Stimulated activated CD8-positive, alpha-beta memory T cell treated with anti-CD3 and anti-CD28 coated beads, Interleukin-12 subunit alpha, Interleukin-12 subunit beta, amount 100 ng/mL, for 4 hours (primary cell): ENCODE results near the gene ANO6.

Source experiments
- DNase-seq: peaks from one replicate; pipeline ENCODE4 v3.0.0-alpha.2; 2020; ENCODE audit warnings: low read depth

ANO6 gene

DNA sequence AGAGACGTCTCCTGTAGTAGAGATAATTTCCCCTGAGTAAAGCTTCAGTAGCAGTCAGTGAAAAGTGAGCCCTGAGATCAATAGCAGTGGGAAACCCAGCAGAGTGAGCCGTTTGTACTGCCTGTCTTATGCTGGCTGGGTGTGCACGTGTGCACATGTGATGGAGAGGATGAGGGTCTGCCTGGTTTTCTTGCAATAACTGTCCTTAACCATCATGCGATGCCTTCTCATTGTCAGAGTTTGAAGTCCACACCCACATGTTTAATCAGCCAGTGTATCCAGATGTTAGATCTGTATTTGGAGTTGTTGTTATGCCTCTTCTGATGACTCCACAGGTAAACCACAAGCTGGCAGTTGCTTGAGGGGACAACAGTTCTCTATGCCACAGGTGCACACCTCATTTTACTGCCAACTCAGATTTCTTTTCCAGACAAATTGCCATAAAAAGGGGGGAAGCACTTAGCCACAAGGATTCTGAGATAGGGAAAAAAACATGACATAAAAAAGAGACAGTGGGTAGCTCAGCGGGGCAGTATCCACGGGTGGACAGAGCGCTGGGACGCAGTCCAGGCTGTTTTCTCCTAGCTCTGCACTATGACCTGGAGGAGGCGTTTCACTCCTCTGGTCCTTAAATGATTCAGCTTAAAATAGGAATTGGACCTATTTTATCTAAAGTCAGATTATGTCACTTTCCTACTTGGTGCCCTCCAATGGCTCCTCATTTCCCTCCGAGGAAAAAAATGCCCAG is 192.3 kb downstream of the ANO6 start:
- no peak for DNase-seq

DNA sequence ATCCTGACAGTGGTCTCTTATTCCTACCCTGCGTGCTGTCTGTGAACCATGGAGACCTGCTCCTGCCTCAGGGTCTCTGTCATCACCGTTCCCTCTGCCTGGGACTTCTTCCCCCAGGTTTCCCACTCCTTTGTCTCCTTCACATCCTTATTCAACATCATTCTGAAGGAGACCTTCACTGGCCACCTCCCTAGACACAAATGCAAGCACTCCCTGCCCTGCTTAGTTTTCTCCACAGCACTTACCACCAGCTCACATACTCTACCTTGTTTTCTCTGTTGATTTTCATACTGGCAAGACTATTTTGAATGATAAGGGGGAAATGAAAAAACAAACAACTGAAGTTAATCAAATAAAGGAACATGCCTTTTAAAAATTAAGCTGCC is 192.8 kb downstream of the ANO6 start:
- no peak for DNase-seq

DNA sequence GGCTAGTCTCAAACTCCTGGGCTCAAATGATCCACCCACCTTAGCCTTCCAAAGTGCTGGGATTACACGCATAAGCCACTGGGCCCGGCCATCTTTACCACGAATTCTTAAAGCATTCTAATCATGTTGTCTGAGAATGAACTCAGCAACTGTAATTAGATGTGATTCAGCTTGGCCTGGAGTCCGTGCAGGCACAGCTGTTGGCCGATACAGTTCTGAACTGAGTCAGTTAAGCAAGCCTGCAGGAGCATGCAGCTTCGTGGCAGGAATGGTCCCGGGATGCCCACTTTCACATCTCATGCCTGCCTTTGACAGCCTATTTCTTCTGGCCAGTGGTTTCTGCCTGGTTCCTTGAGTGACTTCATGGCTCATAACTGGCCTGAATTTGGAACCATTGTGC is 194.1 kb downstream of the ANO6 start:
- no peak for DNase-seq

DNA sequence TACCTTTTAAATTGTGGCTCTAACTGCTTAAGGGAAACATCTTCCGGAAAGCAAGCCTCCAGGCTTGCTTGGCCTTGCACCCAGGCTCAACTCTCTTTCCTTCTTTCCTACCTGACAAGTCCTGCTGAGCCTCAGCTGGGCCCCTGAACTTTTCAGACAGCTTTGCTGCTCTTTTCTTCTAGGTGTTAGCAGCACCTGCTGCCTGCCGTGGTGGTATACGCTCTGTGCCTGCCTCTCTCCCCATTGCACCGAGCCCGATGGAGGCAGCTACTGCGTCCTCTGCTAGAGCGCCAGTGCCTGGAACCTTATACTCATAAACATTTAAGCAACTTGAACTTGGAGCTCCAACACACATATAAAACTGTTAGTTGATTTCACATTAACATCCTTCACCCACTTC is 195.7 kb downstream of the ANO6 start:
- no peak for DNase-seq

DNA sequence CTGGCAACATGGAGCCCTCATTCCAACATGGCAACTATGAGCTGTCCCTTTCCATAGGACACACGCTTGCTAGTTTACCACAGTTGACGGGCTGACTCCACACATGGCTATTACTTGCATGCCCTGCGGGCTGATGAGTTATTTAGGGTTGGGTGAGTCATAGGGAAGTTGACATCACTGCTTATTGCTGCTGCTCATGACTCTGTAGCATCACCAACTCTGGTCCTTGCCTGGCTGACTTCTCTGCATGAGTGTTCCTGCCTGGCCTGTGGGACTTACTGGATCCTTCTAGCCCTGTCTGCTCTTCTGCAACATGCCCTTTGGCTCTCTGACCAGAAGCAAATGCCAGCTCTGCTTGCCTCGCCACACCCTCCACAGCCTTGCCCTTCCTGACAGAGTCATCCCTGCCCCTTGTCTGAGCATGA is 199.5 kb downstream of the ANO6 start:
- no peak for DNase-seq

DNA sequence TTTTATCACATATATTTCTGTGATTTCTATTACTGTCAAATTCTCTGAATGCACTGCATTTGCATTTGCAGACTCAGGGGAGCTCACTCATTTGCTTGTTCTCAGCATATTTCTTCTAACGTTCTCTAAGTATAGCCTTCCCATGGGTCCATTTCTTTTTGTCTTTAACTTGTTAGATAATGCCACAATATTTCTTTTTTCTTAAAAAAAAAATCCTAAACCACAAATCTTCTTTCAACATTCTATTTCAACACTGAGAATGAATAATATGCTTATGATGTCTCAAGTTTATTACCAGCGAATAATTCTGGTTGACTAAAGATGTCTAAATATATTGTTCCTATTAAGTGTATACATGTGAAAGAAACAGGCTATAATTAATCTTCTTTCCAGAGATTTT is 200.2 kb downstream of the ANO6 start:
- no peak for DNase-seq

DNA sequence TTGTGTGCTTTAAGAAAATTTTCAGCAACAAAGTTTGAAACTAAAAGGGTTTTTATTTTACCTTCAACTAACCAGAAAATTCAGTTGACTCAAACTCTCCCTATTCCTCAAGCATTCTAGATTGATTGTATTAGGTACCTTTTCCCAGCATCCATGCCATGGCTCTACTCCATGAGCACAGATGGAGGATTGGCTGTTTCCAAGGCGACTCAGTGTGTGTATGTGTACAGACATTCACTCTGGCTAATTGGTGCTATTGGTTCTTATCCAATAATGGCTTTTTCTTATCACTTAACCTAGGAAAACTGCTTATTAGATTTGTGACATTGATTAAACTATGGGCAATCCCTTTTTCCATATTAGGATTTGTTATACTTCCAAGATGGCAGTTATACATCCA is 202.6 kb downstream of the ANO6 start:
- DNase-seq = no peak

DNA sequence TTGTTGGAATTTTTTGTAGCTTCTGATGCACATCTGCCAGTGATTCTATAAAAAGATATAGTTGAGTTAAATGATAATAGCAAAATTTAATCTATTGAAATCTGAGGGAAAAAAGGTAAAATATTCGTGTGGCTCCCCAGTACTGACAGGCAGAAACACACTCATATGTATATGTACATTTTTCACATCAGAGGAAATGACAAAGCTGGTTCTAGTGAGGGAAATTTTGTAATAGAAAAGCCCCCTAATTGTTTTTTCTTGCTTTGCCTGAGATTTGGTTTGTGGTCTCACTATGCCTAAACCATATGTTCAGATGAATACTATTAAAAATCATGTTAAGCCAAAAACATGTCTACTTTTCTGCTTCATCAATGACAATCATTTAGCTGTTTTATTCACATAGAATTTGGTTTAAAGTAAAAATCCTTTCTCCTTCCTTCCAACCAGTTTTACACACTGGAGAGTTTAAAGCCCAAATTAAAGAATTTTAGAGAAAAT is 203.5 kb downstream of the ANO6 start:
- DNase-seq = no peak

DNA sequence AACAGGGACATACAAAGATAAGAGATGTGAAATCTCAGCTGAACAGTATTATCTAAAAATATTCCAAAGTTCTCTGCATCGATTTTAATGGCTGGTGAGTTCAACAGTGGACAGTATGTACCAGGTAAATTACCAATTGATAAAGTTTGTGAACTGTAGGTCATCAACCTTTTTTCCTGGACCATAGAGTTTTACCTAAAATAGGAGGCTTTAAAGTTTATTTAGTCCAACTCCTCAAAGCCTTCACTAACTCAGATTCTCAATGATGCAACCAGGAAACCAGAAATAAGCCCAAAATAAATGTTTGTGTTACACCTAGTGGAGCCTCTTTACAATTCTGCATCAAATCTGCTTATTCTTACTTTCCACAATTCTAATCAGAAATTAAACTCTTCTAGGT is 205.8 kb downstream of the ANO6 start:
- no peak for DNase-seq

DNA sequence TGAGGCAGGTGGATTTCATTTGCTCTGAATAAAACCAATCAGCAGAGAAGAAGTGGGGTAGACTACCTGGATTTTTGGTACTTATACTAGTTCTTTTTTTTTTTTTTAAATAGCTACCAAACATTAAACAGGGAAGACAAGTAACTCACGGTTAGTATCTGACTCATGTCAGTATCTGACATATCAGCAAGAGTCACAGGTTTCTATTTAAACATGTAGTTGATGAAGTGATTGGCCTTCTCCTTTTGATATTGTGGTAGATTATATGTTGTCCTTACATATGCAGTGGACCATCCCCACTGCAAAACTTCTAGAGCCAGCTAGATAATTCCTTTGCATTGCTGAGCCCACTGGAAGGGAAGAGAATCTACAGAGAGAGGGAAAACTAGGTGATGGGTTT is 208.0 kb downstream of the ANO6 start:
- no peak for DNase-seq

DNA sequence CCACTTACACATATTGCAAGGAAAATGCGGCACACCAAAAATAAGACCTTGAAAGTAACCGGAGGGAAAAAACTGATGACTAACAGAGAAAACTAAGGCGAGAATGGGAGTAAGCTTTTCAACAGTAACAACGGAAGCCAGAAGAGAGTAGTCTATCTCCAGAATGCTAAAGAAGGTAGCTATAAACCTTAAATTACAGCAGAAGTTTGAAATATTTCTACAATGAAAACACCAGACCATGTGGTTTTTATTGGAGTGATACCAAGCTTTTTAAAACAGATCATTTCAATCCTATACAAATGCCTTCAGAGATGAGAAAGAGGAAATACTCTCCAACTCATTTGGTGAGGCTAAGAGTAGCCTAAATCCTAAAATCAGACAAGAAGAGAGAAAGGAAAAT is 209.5 kb downstream of the ANO6 start:
- DNase-seq = no peak

DNA sequence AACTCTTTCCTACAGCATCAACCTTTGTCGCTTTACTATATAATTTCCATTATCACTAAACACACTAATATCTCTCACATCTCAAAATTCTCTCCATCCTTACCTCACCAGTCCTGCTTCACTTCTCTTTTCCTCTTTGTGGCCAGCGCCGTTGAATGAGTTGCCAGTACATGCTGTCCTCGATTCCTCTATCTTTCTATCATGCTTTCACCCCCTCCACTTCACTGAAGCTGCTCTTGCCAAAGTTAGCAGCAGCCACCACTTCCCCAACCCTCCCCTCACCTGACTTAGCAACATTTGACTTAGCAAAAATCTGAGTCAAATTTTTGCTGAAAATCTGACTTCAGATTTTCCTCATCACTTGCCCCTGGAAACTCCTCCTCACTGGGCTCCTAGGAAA is 210.4 kb downstream of the ANO6 start:
- DNase-seq = no peak

DNA sequence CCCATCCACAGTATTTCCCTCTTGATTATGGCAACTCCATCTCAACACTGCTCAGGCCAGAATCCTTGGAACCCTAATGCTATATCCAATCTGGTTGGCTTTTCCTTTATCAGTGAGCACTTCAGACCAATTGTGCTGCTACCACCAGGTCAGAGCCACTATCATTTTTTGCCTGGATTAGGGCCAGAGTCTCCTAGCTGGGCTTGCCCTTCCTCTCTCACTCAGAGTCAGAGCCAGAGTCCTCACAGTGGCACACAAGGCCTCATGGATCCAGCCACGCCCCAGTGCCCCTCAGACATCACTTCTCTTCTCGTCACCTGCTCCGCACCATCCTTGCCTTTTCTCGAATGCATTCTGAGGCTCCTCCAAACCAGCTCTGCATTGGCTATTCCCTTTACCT is 211.1 kb downstream of the ANO6 start:
- no peak for DNase-seq

DNA sequence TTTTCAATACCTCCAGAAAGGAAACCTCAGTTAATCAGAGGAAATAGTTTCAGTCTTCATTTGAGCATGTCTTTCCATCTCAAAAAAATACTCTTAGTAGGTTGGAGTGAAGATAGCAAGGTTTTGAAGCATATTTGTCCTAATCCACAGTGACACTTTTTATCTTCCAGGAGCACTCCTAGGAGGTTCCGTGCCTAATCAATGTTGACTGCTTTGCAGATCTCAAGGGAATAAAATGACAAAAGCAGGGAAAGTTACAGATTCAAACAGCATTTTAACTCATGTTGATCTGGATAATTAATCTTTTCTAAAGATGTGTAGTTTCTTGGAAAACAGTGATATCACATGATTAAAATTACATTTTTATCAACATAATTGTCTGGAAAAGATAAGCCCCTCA is 213.9 kb downstream of the ANO6 start:
- no peak for DNase-seq

DNA sequence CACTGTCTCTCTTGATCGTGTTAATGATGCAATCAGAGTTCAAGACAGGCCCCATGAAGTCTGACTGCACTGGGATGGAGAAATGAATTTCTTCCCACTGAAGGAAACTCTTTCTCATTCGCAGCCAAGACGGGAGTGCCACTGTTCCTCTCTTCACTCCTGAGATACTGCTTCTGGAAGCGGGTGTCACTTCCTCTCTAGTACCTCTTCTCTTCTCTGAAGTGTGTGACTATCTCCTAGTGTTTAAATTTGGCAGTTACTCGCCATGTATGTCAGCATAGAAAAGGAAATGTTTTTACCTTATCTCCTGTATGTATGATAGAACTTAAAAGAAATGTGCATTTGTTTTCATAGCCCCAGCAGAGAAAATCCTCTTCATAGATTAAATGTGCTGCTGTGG is 215.2 kb downstream of the ANO6 start:
- DNase-seq = no peak

DNA sequence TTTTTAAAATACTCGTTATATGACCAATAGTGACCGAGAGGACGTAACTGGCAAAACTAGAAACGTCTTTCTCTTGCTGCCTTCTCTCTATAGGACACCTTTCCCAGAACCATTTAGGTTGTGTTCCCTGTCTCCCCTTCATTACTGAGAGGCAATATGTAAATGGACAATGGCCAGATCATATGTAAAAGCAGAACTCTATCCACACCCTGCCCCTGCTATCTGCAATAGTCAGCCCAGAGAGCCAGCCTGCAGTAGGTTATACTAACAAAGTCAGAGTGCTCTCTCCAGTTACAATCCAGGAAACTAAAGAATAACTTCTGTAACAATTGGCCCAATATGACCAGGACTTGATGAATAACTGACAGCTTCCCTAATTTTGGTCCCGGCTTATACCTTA is 216.8 kb downstream of the ANO6 start:
- DNase-seq = no peak

DNA sequence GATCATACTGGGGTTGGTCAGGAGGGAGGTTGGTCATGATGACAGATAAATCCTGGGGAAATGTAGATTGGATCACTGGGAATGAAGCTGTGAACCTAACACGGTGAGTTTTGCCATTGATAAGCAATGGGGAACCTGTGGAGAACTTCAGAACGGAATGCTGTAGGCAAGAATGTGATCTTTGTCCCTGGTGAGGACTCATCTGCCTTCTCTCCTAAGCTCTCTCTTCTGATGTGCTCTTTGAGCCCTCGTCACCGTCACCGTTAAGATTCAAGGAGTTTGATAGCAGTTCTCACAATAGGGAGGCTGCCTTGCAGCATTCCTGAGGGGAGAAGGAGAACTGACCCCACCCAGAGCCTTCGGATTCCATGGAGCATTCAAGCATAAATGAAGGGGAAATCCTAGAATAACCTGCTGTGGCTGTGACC is 217.6 kb downstream of the ANO6 start:
- no peak for DNase-seq

DNA sequence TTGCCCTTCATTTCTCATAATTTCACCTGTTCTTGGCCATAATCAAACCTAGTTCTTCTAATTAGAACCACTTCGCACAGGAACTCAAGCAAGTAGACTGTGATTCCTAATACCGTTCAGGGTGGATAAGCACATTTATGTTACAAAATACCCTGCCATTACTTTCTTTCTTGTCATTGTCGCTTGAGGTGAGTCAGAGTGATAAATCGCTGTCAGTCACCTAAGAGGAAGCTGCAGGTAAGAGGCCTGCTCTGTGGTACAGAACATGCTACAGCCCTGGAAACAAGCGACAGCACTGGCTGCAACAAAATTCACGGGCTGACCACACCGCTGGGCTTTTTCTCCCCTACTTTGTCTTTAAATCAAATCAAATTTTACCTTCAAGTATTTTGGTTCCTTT is 218.2 kb downstream of the ANO6 start:
- DNase-seq = no peak

DNA sequence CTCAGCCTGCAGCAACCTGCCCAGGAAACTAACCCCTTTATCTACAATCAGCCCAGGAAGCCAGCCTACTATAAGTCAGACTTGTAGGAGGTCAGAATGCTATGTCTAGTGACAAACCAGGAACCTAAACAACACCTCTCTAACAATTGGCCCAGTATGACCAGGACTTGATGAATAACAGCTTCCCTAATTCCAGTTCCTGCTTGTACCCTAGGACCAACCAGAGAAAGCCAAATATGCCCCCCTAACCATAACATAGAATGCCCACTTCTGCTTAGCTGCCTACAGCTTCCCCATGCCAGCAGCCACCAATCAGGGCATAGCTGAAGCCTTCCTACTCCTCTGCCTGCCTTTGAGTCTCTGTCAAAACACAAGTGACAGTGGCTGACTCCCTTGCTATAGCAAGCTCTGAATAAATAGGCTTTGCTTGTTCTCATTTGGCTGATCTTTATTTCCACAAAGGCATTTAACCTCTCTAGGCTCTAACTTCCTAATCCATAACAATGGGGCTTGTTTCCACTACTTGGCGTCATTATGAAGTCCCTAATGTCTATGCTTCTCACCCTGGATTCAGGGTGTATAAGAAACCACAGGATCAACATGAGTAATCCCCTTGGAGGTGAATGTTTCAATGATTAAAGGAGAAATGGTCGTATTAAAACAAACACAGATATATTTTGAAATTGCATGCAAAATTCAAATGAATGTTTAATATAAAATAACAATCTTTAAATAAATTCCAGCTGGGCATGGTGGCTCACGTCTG is 220.2 kb downstream of the ANO6 start:
- DNase-seq = no peak

DNA sequence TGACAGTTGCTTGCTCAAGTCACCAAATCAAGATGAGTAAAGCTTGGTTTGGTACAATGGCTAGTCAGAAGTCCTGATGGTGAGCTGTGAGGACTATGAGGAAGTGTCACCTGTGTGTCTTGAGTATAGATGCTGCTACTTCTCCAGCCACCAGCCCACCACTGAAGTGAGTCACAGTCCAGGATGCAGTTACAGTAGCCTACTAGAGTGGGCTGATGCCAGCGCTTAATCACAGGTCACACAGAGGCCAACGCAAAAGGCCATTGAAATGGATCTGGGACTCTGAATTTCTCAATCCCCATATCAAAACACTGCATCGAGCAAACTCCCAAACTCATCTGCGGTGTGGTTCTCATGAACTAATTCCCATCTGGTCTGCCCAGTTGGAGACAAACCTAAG is 223.1 kb downstream of the ANO6 start:
- DNase-seq = no peak

DNA sequence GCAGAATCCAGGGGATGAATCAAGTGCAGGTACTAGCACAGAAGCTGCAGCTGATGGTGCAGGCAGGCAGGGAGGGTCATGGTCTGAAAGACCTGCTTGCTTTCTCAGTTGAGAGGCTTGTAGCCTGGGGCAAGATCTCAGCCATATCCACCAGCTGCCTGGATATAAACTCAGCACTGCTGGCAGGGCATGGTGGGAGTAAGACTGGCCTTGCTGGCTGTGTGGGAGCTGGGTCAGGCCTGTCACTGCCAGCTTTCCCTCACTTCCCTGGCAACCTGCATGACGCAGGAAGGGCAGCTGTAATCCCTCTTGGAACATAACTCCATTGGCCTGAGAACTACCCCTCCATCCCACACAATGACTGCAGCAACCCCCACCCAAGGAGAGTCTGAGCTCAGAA is 230.1 kb downstream of the ANO6 start:
- DNase-seq = no peak

DNA sequence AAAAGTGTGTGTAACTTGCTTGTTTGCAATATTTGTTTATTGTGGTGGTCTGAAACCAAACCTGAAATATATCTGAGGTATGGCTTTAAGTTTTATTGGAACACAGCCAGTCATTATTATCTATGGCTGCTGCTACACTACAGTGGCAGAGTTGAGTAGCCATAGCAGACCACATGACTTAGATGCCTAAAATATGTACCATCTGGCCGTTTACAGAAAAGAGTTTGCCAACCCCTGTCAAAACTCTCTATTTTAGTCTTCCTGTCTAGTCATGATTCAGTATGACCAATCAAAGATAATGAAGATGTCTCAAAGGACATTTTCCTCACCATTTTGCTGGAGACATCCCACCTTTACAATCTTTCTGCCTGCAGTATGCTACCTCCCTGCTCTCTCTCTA is 242.3 kb downstream of the ANO6 start:
- no peak for DNase-seq
